DOHH2 (cell line): ENCODE measurements around the gene COLEC11.

Source experiments
- H3F3A ChIP-seq: fragments of 200-600 bp; sonication (generic), shearing (Covaris generic); 2 replicates; pipeline ENCODE4 v1.6.0; 2016; ENCODE audit warnings: antibody characterized with exemption, mild to moderate bottlenecking; ENCODE audit not compliant: control insufficient read depth, insufficient read depth
- H3K27ac ChIP-seq: fragments of 200-600 bp; sonication (generic); 2 replicates; pipeline ENCODE4 v1.5.1; 2014; ENCODE audit warnings: low read depth, mild to moderate bottlenecking, low read length, moderate library complexity
- H3K27me3 ChIP-seq: fragments of 200-600 bp; sonication (generic); 2 replicates; pipeline ENCODE4 v1.6.1; 2014; ENCODE audit warnings: mild to moderate bottlenecking, low read length, mixed read lengths; ENCODE audit not compliant: control insufficient read depth
- H3K36me3 ChIP-seq: fragments of 200-600 bp; sonication (generic); 2 replicates; pipeline ENCODE4 v1.6.1; 2014; ENCODE audit warnings: mild to moderate bottlenecking, low read length, moderate library complexity, mixed read lengths; ENCODE audit not compliant: control insufficient read depth
- H3K4me1 ChIP-seq: fragments of 200-600 bp; sonication (generic); 2 replicates; pipeline ENCODE4 v1.6.1; 2014; ENCODE audit warnings: mild to moderate bottlenecking, low read length, mixed read lengths; ENCODE audit not compliant: control insufficient read depth
- H3K4me2 ChIP-seq: fragments of 200-600 bp; sonication (generic); 2 replicates; pipeline ENCODE4 v1.6.0; 2014; ENCODE audit warnings: mild to moderate bottlenecking, low read length, moderate library complexity
- H3K4me3 ChIP-seq: fragments of 200-600 bp; sonication (generic); 2 replicates; pipeline ENCODE4 v1.5.1; 2014; ENCODE audit warnings: mild to moderate bottlenecking, low read length, mixed read lengths
- H3K79me2 ChIP-seq: fragments of 200-600 bp; sonication (generic); 2 replicates; pipeline ENCODE4 v1.6.1; 2014; ENCODE audit warnings: mild to moderate bottlenecking, low read length, mixed read lengths; ENCODE audit not compliant: control insufficient read depth
- H3K9me2 ChIP-seq: fragments of 200-600 bp; sonication (generic); replicated peaks from 2 replicates; pipeline ENCODE4 v1.6.1; 2014; ENCODE audit warnings: mild to moderate bottlenecking, low read length, mixed read lengths; ENCODE audit not compliant: control insufficient read depth
- H3K9me3 ChIP-seq: fragments of 200-600 bp; sonication (generic); 2 replicates; pipeline ENCODE4 v1.6.1; 2014; ENCODE audit warnings: antibody characterized with exemption, low read length, mixed read lengths; ENCODE audit not compliant: control insufficient read depth, insufficient read depth
- H4K20me1 ChIP-seq: fragments of 200-600 bp; sonication (generic); 2 replicates; pipeline ENCODE4 v1.6.0; 2014; ENCODE audit warnings: low read depth, mild to moderate bottlenecking, antibody characterized with exemption, low read length, moderate library complexity; ENCODE audit not compliant: control insufficient read depth, insufficient read depth
- CTCF ChIP-seq: fragments of 200-600 bp; sonication (generic); IDR thresholded peaks from one replicate; pipeline ENCODE4 v1.5.1; 2014; ENCODE audit warnings: antibody characterized with exemption, mild to moderate bottlenecking, low read depth, low read length; ENCODE audit not compliant: poor library complexity, severe bottlenecking
- EZH2phosphoT487 ChIP-seq: fragments of 200-600 bp; sonication (generic); IDR thresholded peaks from 2 replicates; pipeline ENCODE4 v1.6.1; 2017; ENCODE audit warnings: borderline replicate concordance, mild to moderate bottlenecking, antibody characterized with exemption, low read length, moderate library complexity, mixed read lengths

Gene COLEC11

GRCh38 chr2:3585261-3586109 is 9.4 kb upstream of the COLEC11 start:
- H3K4me2 ChIP-seq, result no peak overlapping the region
- H3F3A ChIP-seq, result peaks cover 48% of the 10 kb centered on the region
- peaks cover 5% of the 10 kb centered on the region for H3K79me2 ChIP-seq
- no peaks in the 10 kb centered on the region for H3K4me1 ChIP-seq
- no peak overlapping the region for H3K4me3 ChIP-seq
- H3K9me3 ChIP-seq, result no peaks in the 10 kb centered on the region
- no peak for TF ChIP-seq CTCF
- no peak for TF ChIP-seq EZH2phosphoT487
- no peaks in the 10 kb centered on the region for H3K27me3 ChIP-seq
- H4K20me1 ChIP-seq, result 0 out of 2 replicates have a peak, but pooled peaks cover 5% of the 10 kb centered on the region
- H3K27ac ChIP-seq, result no peak overlapping the region
- no peaks in the 10 kb centered on the region for H3K9me2 ChIP-seq
- H3K36me3 ChIP-seq, result peaks cover 39% of the 10 kb centered on the region

GRCh38 chr2:3586220-3586619 is 8.7 kb upstream of the COLEC11 start:
- no peak overlapping the region for H3K4me2 ChIP-seq
- no peak overlapping the region for H3K27ac ChIP-seq

GRCh38 chr2:3587021-3587420 is 7.9 kb upstream of the COLEC11 start:
- no peak for TF ChIP-seq EZH2phosphoT487
- no peaks in the 10 kb centered on the region for H4K20me1 ChIP-seq
- H3K36me3 ChIP-seq, result peaks cover 24% of the 10 kb centered on the region
- no peak overlapping the region for H3K4me2 ChIP-seq
- H3K9me3 ChIP-seq, result no peaks in the 10 kb centered on the region
- H3F3A ChIP-seq, result peaks cover 33% of the 10 kb centered on the region
- H3K79me2 ChIP-seq, result no peaks in the 10 kb centered on the region
- H3K4me3 ChIP-seq, result no peak overlapping the region
- H3K27me3 ChIP-seq, result no peaks in the 10 kb centered on the region
- no peaks in the 10 kb centered on the region for H3K4me1 ChIP-seq
- H3K9me2 ChIP-seq, result no peaks in the 10 kb centered on the region
- no peak overlapping the region for H3K27ac ChIP-seq

More at GRCh38 chr2:3586220-3586619, 8.7 kb upstream of the COLEC11 start:
- Histone ChIP-seq H3F3A (peaks cover 41% of the 10 kb centered on the region), H3K9me3 (no peaks in the 10 kb centered on the region), H3K36me3 (peaks cover 32% of the 10 kb centered on the region), H3K4me3 (no peak overlapping the region), H3K27me3 (no peaks in the 10 kb centered on the region), H3K4me1 (no peaks in the 10 kb centered on the region), H3K79me2 (no peaks in the 10 kb centered on the region; the same call in 1 of the 2 replicates), H4K20me1 (0 out of 2 replicates have a peak, but pooled peaks cover 5% of the 10 kb centered on the region), H3K9me2 (no peaks in the 10 kb centered on the region)
- TF ChIP-seq EZH2phosphoT487 (no peak), CTCF (no peak)

- peaks cover 31% of the 10 kb centered on the region for H3F3A ChIP-seq
- H3K4me3 ChIP-seq, result no peak overlapping the region
- no peaks in the 10 kb centered on the region for H4K20me1 ChIP-seq
- no peaks in the 10 kb centered on the region for H3K9me3 ChIP-seq
- no peaks in the 10 kb centered on the region for H3K79me2 ChIP-seq
- H3K27ac ChIP-seq, result no peak overlapping the region
- no peak overlapping the region for H3K4me2 ChIP-seq
- H3K4me1 ChIP-seq, result no peaks in the 10 kb centered on the region
- H3K36me3 ChIP-seq, result peaks cover 20% of the 10 kb centered on the region
- H3K9me2 ChIP-seq, result no peaks in the 10 kb centered on the region
- TF ChIP-seq CTCF, result no peak
- no peak for TF ChIP-seq EZH2phosphoT487
- no peaks in the 10 kb centered on the region for H3K27me3 ChIP-seq
Observed at GRCh38 chr2:3587432-3587831, 7.5 kb upstream of the COLEC11 start.
